GM18907 (cell line): ENCODE measurements around the gene GLS2.
"Not testable (repeated sequence)": the region's sequence is repeated elsewhere in the genome, so short reads cannot be mapped to it uniquely, and the experiment has no call there.

Experiments
- ATAC-seq: cut with Tn5 transposase; IDR thresholded peaks from one replicate; pipeline ENCODE4 v1.9.1; 2021; ENCODE audit warnings: mild to moderate bottlenecking, moderate library complexity; ENCODE audit not compliant: unreplicated experiment

GLS2 gene

DNA sequence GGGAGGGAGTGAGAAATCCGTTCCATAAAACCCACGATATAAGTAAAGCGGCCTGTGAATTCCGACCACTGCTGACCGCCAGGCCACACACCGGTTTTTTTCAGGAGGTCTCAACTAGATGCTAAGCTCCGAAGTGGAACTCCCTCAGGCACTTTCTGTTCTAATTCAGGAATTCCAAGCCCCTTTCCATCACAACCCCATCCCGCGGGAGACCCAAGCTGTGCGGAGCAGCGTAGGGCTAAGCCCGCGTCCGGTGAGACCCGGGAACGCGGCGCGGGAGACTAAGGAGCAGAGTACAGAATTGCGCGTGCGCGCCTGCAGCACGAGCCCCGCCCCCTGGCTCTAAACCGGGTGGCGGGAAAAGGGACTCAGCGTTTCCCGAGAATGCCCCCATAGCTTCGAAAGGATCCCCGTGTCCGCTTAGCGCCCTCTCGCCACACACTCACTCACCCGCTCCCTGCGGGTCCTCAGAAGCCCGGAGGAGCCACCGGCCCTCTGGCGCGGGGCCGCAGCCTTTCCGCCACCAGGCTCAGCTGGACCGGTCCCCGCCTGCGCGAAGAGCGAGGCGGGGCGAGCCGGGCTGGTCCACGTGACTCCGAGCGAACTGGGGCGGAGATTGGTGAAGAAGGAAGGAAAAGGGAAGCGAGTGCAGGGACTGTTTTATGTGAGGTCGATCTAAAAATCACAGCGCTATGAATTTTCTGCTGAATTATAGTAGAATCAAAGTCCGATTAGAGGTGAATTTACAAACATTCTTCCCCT is 38.9 kb downstream of the GLS2 start, which contains the start of gene TIMELESS:
TSS of gene TIMELESS (minus strand) at position 567 of the 762 bp plus-strand sequence. CDS start 15,256 bp downstream, outside the sequence.
- peak; percentile 90 for ATAC-seq

DNA sequence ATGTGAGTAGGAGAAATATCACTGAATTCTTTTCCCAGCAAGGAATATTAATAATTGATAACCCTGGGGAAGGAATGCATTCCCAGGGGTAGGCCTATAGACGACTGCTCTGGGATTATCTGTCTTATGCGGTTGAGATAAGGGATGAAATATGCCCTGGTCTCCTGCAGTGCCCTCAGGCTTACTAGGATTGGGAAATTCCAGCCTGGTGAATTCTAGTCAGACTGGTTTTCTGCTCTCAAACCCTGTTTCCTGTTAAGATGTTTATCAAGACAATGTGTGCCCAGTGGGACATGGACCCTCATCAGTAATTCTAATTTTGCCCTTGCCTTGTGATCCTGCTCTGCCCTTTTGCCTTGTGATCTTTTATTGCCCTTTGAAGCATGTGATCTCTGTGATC is 44.8 kb downstream of the GLS2 start:
- not testable (repeated sequence) for ATAC-seq

DNA sequence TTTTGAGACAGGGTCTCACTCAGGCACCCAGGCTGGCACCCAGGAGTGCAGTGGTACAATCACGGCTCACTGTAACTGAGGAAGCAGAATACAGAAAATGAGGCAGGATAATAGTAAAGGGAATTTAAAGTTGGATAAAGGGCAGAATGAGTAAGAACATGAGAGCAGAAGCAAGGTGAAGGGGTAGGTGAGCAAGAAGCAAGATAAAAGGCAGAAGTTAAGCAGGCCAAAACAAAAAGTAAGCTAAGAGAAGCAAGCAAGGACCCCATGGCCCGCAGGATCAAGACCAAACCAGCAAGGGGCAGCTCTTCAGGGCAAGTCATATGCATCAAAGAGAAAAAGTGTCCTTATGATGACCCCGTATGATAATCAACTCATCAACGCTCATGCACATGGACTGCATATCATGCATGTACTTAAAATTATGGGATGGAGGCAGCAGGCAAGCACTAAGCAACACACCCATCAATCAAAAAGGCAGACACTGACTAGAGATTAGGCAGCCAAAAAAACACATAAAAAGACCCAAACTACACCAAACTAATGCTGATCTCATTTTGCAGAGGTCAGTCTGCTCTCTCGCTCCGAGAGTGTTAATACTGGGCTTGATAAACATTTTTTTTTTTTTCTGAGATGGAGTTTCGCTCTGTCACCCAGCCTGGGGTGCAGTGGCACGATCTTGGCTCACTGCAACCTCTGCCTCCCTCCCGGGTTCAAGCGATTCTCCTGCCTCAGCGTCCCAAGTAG is 50.4 kb downstream of the GLS2 start:
- ATAC-seq, result no peak

DNA sequence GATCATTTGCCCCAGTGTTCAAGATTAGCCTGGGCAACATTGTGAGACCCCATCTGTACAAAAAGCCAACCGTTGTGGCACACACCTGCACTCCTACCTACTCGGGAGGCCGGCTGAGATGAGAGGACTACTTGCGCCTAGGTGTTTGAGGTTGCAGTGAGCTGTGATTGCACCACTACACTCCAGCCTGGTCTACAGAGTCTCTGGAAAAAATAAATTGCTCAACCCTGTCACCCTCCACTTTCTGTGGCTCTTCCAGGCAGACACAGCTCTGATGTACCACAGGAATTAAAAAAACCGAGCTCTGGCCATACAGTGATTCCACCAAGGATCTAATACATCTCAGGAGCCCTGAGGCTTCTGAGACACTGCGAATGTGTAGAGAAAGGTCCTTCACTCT is 53.1 kb downstream of the GLS2 start:
- no peak for ATAC-seq

DNA sequence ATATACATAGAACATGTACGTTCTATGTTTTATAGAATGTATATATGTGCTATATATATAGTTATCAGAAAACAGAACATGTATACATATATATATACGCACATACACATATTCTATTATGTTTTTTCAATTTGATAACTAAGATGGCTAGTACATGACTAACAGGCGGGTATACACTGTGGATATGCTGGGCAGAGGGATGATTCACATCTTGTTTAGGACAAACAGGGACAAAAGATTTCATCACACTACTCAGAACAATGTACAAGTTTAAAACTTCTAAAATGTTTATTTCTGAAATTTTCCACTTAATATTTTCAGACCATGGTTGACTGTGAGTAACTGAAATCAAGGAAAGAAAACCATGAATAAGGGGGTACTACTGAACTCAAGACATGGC is 56.1 kb downstream of the GLS2 start:
- ATAC-seq, result no peak

DNA sequence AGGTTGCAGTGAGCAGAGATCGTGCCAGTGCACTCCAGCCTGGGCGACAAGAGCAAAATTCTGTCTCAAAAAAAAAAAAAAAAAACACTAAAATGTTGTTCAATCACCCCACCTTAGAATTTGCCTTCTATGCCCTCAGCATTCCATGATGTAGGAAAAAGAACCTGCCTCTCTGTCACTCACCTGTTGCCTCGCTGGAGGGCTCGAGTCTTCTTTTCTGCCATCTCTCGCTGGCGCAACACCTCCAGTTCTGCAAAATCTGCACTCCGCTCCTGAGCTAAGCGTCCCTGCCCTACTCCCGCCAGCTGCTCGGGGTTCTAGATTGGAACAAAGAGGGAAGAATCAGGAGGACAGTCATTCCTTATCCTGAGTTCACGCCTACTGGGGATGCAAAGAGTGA is 56.7 kb downstream of the GLS2 start:
- ATAC-seq, result no peak

DNA sequence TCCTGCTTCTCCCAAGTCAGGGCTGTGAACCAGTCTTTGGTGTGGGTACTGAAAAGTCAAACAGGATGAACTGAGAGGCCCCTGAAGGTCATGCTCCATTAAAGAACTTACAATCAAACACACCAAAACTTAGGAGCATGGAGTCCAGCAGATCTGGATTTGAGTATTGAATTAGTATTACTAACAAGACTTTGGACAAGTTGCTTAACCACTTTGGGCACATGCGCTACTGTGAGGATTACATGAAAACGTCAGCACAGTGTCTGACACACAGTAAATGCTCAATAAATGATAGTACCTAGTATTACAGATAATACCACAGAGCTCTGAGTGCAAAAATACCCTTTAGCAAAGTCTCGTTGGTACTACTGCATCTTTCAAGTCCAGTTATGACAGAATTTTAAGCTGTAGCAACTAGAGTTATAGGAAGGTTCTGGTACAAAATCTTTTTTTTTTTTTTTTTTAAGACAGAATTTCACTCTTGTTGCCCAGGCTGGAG is 62.0 kb downstream of the GLS2 start:
- no peak for ATAC-seq

DNA sequence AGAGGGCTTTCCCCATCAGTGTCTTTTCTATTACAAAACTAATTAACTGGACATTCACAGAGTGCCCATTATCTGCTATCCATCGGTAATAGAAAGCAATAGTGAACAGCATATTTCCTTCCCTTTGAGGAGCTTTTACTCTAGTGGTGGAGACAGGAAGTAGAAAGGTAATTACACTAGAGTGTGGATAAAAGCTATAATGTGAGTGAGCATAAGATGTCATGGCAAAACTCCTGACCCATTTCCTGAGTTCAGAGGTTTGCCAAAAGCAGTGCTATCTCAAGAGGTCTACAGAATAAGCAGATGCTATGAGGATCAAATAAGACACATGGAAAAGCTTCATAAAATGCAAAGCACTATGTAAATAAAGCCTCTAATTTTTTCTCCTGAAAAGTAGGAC is 62.8 kb downstream of the GLS2 start:
- ATAC-seq, result no peak
